Peyer's patch (tissue), 4 donors: ENCODE results near the gene MAD1L1.

Experiments used
- POLR2A ChIP-seq, 2 donors: fragments of 450-650 bp; IDR thresholded peaks; one replicate each; pipeline ENCODE4 v1.5.1; 2017; ENCODE audit warnings: antibody characterized with exemption in 2 of 2, mild to moderate bottlenecking in 2 of 2, moderate library complexity in 2 of 2
- TF ChIP-seq, protein P1 (sequence below), 6 experiments: fragments of 450-650 bp in 4 of 6; fragments of 200-600 bp in 2 of 6; sonication (generic) in 1 of 6; IDR thresholded peaks; one replicate each; pipeline ENCODE4 v1.5.1; 2017 to 2019; ENCODE audit warnings: antibody characterized with exemption in 6 of 6, mild to moderate bottlenecking in 3 of 6, moderate library complexity in 1 of 6

DNA sequence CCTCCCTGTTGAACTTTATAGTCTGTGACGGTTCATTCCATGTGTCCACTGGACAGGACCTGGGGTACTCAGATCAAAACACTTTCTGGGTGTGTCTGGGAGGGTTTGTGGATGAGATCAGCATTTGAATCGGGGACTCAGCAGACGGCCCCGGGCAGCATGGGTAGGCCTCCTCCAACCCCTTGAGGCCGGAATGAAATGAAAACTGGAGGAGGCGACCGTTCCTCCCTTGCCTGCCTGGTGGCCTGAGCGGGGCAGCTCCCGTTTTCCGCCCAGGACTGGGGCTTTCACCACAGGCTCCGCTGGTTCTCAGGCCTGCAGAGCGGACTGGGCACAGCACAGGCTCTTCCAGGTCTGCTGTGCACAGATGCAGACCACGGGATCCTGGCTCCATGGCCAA is 247.7 kb downstream of the MAD1L1 start:
- no peak for TF ChIP-seq POLR2A (IDR thresholded peaks at IDR 0.05)
- TF ChIP-seq, protein P1, sequence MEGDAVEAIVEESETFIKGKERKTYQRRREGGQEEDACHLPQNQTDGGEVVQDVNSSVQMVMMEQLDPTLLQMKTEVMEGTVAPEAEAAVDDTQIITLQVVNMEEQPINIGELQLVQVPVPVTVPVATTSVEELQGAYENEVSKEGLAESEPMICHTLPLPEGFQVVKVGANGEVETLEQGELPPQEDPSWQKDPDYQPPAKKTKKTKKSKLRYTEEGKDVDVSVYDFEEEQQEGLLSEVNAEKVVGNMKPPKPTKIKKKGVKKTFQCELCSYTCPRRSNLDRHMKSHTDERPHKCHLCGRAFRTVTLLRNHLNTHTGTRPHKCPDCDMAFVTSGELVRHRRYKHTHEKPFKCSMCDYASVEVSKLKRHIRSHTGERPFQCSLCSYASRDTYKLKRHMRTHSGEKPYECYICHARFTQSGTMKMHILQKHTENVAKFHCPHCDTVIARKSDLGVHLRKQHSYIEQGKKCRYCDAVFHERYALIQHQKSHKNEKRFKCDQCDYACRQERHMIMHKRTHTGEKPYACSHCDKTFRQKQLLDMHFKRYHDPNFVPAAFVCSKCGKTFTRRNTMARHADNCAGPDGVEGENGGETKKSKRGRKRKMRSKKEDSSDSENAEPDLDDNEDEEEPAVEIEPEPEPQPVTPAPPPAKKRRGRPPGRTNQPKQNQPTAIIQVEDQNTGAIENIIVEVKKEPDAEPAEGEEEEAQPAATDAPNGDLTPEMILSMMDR (IDR thresholded peaks at IDR 0.05) = no peak
